ENCODE measurements around the gene CPLX3.

- TF ChIP-seq, protein P1, sequence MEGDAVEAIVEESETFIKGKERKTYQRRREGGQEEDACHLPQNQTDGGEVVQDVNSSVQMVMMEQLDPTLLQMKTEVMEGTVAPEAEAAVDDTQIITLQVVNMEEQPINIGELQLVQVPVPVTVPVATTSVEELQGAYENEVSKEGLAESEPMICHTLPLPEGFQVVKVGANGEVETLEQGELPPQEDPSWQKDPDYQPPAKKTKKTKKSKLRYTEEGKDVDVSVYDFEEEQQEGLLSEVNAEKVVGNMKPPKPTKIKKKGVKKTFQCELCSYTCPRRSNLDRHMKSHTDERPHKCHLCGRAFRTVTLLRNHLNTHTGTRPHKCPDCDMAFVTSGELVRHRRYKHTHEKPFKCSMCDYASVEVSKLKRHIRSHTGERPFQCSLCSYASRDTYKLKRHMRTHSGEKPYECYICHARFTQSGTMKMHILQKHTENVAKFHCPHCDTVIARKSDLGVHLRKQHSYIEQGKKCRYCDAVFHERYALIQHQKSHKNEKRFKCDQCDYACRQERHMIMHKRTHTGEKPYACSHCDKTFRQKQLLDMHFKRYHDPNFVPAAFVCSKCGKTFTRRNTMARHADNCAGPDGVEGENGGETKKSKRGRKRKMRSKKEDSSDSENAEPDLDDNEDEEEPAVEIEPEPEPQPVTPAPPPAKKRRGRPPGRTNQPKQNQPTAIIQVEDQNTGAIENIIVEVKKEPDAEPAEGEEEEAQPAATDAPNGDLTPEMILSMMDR (IDR thresholded peaks at IDR 0.05): no peak
- TF ChIP-seq JUNB (IDR thresholded peaks at IDR 0.05): no peak
- no peak for TF ChIP-seq BHLHE40 (IDR thresholded peaks at IDR 0.05; ENCODE audit: low read depth, low read length)
- TF ChIP-seq JUN (IDR thresholded peaks at IDR 0.05): no peak
- no peak for TF ChIP-seq POLR2A (IDR thresholded peaks at IDR 0.05; ENCODE audit: low read length)
- TF ChIP-seq HOXB5 (CRISPR knock-in tag; IDR thresholded peaks at IDR 0.05): no peak
- TF ChIP-seq EP300 (IDR thresholded peaks at IDR 0.05): no peak
- no peak for TF ChIP-seq REST (IDR thresholded peaks at IDR 0.05)
- TF ChIP-seq, protein P2, sequence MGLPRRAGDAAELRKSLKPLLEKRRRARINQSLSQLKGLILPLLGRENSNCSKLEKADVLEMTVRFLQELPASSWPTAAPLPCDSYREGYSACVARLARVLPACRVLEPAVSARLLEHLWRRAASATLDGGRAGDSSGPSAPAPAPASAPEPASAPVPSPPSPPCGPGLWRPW (IDR thresholded peaks at IDR 0.05): no peak
- no peak for TF ChIP-seq HMGXB4 (CRISPR knock-in tag; IDR thresholded peaks at IDR 0.05; ENCODE audit: borderline replicate concordance)
- no peak for TF ChIP-seq NR3C1 (IDR thresholded peaks at IDR 0.05)
- TF ChIP-seq USF2 (IDR thresholded peaks at IDR 0.05): no peak
- TF ChIP-seq FOSB (CRISPR knock-in tag; IDR thresholded peaks at IDR 0.05): no peak
These were observed 14.7 kb downstream of the CPLX3 start for GRCh38 chr15:74840851-74841775.
